H9 (cell line): Measurements from ENCODE around the gene RADIL. TPM values are rescaled to one million over a fixed set of nuclear protein-coding genes. Genes with fewer than 3 reads are reported as not detected.
A peak's percentile ranks its signal among the peaks of the same experiment; 100 is the strongest.

Experiments used
- DNase-seq: peaks from one replicate; pipeline ENCODE4 v3.0.0-alpha.2; 2017
- H2AFZ ChIP-seq: one replicate; pipeline ENCODE4 v1.6.1; 2013; ENCODE audit warnings: mild to moderate bottlenecking, low read length, control low read depth, moderate library complexity
- H2AK5ac ChIP-seq: 2 replicates; pipeline ENCODE4 v1.6.1; 2013; ENCODE audit warnings: low read length, control low read depth, mixed read lengths; ENCODE audit not compliant: insufficient read length
- H2BK120ac ChIP-seq: one replicate; pipeline ENCODE4 v1.6.1; 2013; ENCODE audit warnings: low read depth, mild to moderate bottlenecking, low read length, control low read depth, inconsistent platforms; ENCODE audit not compliant: poor library complexity, severe bottlenecking
- H2BK12ac ChIP-seq: 2 replicates; pipeline ENCODE4 v1.6.1; 2013; ENCODE audit warnings: low read length, control low read depth, mixed read lengths, low read depth; ENCODE audit not compliant: insufficient read length
- H2BK15ac ChIP-seq: 2 replicates; pipeline ENCODE4 v1.6.1; 2013; ENCODE audit warnings: low read depth, low read length, control low read depth
- H2BK20ac ChIP-seq: one replicate; pipeline ENCODE4 v1.6.1; 2013; ENCODE audit warnings: low read depth, mild to moderate bottlenecking, low read length, control low read depth, inconsistent platforms; ENCODE audit not compliant: poor library complexity, severe bottlenecking
- H2BK5ac ChIP-seq: 2 replicates; pipeline ENCODE4 v1.6.1; 2013; ENCODE audit warnings: low read length, control low read depth, mixed read lengths; ENCODE audit not compliant: insufficient read length
- H3K14ac ChIP-seq: 2 replicates; pipeline ENCODE4 v1.6.1; 2013; ENCODE audit warnings: low read length, control low read depth; ENCODE audit not compliant: insufficient read depth
- H3K18ac ChIP-seq: 2 replicates; pipeline ENCODE4 v1.6.1; 2013; ENCODE audit warnings: low read depth, mild to moderate bottlenecking, mixed read lengths, low read length, control low read depth; ENCODE audit not compliant: insufficient read length
- H3K23ac ChIP-seq: 2 replicates; pipeline ENCODE4 v1.6.1; 2013; ENCODE audit warnings: low read length, control low read depth, mixed read lengths, low read depth; ENCODE audit not compliant: insufficient read length
- H3K23me2 ChIP-seq: 2 replicates; pipeline ENCODE4 v1.6.1; 2013; ENCODE audit warnings: low read depth, mild to moderate bottlenecking, mixed read lengths, low read length, control low read depth; ENCODE audit not compliant: insufficient read length, poor library complexity, severe bottlenecking
- H3K27ac ChIP-seq: 2 replicates; pipeline ENCODE4 v1.5.1; 2013; ENCODE audit warnings: low read length, control low read depth, mixed read lengths, low read depth; ENCODE audit not compliant: insufficient read length
- H3K27me3 ChIP-seq: 2 replicates; pipeline ENCODE4 v1.6.1; 2013; ENCODE audit warnings: low read length, control low read depth, inconsistent platforms; ENCODE audit not compliant: insufficient read depth
- H3K4ac ChIP-seq: 2 replicates; pipeline ENCODE4 v1.6.1; 2013; ENCODE audit warnings: low read depth, mild to moderate bottlenecking, control low read depth, inconsistent platforms, low read length, moderate library complexity
- H3K4me1 ChIP-seq: 2 replicates; pipeline ENCODE4 v1.6.1; 2013; ENCODE audit warnings: low read length, control low read depth, inconsistent platforms; ENCODE audit not compliant: insufficient read depth
- H3K4me2 ChIP-seq: 2 replicates; pipeline ENCODE4 v1.6.1; 2013; ENCODE audit warnings: low read length, control low read depth, mixed read lengths; ENCODE audit not compliant: insufficient read length, insufficient read depth
- H3K56ac ChIP-seq: 2 replicates; pipeline ENCODE4 v1.6.1; 2013; ENCODE audit warnings: low read depth, mild to moderate bottlenecking, mixed read lengths, low read length, control low read depth; ENCODE audit not compliant: insufficient read length
- H3K79me1 ChIP-seq: 2 replicates; pipeline ENCODE4 v1.6.1; 2013; ENCODE audit warnings: low read depth, mild to moderate bottlenecking, moderate library complexity, low read length, control low read depth, inconsistent platforms; ENCODE audit not compliant: insufficient read depth, poor library complexity, severe bottlenecking
- H3K79me2 ChIP-seq: 2 replicates; pipeline ENCODE4 v1.6.1; 2013; ENCODE audit warnings: low read length, control low read depth, inconsistent platforms; ENCODE audit not compliant: insufficient read depth
- H3K9ac ChIP-seq: 2 replicates; pipeline ENCODE4 v1.6.1; 2013; ENCODE audit warnings: low read length, control low read depth, mixed read lengths; ENCODE audit not compliant: insufficient read length; ENCODE audit errors: extremely low read depth
- H3K9me3 ChIP-seq: one replicate; pipeline ENCODE4 v1.6.1; 2013; ENCODE audit warnings: low read depth, low read length, inconsistent platforms; ENCODE audit not compliant: control insufficient read depth
- H3T11ph ChIP-seq: one replicate; pipeline ENCODE4 v1.6.1; 2013; ENCODE audit warnings: mild to moderate bottlenecking, low read length, control low read depth, inconsistent platforms
- H4K20me1 ChIP-seq: one replicate; pipeline ENCODE4 v1.6.1; 2013; ENCODE audit not compliant: control insufficient read depth, insufficient read length, insufficient read depth
- H4K5ac ChIP-seq: 2 replicates; pipeline ENCODE4 v1.6.1; 2013; ENCODE audit warnings: low read depth, mild to moderate bottlenecking, mixed read lengths, low read length, control low read depth; ENCODE audit not compliant: insufficient read length
- H4K8ac ChIP-seq: replicated peaks from 2 replicates; pipeline ENCODE4 v1.6.1; 2013; ENCODE audit warnings: low read length, control low read depth, mixed read lengths, low read depth; ENCODE audit not compliant: insufficient read length
- H4K91ac ChIP-seq: 2 replicates; pipeline ENCODE4 v1.6.1; 2013; ENCODE audit warnings: low read depth, mild to moderate bottlenecking, moderate library complexity, mixed read lengths, low read length, control low read depth; ENCODE audit not compliant: insufficient read length
- H3K27ac Mint-ChIP-seq, 3 experiments: 2 replicates in 2 of 3; 3 replicates in 1 of 3; pipeline ENCODE4 v1.8.0; 2020 to 2021; ENCODE audit warnings: mixed read lengths in 3 of 3, mild to moderate bottlenecking in 1 of 3, moderate library complexity in 1 of 3
- H3K27me3 Mint-ChIP-seq: 2 replicates; pipeline ENCODE4 v1.8.0; 2021; ENCODE audit warnings: low read depth, mild to moderate bottlenecking, moderate library complexity, mixed read lengths
- H3K36me3 Mint-ChIP-seq, 3 experiments: 2 replicates in 2 of 3; 3 replicates in 1 of 3; pipeline ENCODE4 v1.8.0; 2020 to 2021; ENCODE audit warnings: low read depth in 3 of 3, mixed read lengths in 3 of 3; ENCODE audit not compliant: insufficient read depth in 1 of 3
- H3K4me1 Mint-ChIP-seq, 2 experiments: 2 replicates each; pipeline ENCODE4 v1.8.0; 2020; ENCODE audit warnings: mixed read lengths in 2 of 2
- H3K4me3 Mint-ChIP-seq, 2 experiments: 2 replicates in 1 of 2; 3 replicates in 1 of 2; pipeline ENCODE4 v1.8.0; 2020 to 2021; ENCODE audit warnings: mild to moderate bottlenecking in 2 of 2, mixed read lengths in 2 of 2, moderate library complexity in 1 of 2
- H3K9me3 Mint-ChIP-seq, 2 experiments: 2 replicates in 1 of 2; 3 replicates in 1 of 2; pipeline ENCODE4 v1.8.0; 2020; ENCODE audit warnings: mild to moderate bottlenecking in 2 of 2, mixed read lengths in 2 of 2, moderate library complexity in 1 of 2
- WGBS: extraction: QIAGEN DNeasy Blood & Tissue Kit; methylation state at CpG from one replicate; pipeline ENCODE4 v1.1.7; 2013; ENCODE audit warnings: missing lambda C conversion rate, low lambda C conversion rate, mixed read lengths; ENCODE audit not compliant: insufficient read length; ENCODE audit errors: extremely low coverage; 5-methylcytosine and 5-hydroxymethylcytosine counted together
- total RNA-seq: library from RNA; stranded (reverse); gene quantifications from 2 replicates; pipeline ENCODE4 v1.2.1, GENCODE V29; 2021
- TF ChIP-seq, protein P1 (sequence below): fragments of 200-600 bp; sonication (generic); conservative IDR thresholded peaks from 3 replicates; pipeline ENCODE4 v1.8.0; 2021; ENCODE audit warnings: antibody characterized with exemption, mild to moderate bottlenecking

RADIL gene
- total RNA-seq, 1 experiment from 2014 or later = 4.7 TPM

DNA sequence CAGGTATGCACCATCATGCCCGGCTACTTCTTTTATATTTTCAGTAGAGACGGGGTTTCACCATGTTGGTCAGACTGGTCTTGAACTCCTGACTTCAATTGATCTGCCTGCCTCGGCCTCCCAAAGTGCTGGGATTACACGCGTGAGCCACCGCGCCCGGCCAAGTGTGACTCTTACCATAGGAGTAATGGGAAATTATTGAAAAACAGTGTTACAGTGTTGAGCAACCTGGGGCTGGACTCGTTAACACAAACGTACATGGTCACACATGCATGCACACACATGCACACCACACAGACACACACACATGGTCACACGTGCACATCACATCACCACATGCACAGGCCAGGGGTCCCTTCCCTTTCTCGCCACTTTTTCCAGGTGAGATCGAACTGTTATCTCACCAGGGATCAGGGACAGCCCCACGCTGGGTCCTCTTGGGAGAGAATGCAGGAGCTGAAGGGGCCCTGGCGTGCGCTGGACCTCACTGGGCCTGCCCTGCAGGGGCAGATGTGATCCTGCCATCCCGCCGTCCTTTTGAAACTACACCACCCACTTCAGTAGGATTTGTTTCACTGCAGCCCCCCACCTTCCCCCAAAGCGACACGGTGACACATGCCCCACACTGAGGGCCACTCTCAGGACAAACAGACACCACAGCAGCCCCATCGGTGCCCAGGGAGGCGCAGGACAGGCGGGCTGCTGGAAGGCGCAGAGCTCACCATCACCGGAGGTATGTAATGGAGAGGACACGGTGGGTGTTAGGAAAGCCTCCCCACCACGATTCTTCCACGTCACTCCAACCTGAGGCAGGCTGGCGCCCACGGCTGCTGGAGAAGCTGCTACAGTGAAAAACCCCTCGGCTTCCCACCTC lies 10.2 kb downstream of the RADIL start:
- Histone ChIP-seq H4K20me1 (no peaks in the 10 kb centered on the region), H2BK12ac (no peak overlapping the region), H4K5ac (no peak overlapping the region), H3K18ac (no peak overlapping the region), H3T11ph (no peak overlapping the region), H3K14ac (no peak overlapping the region), H3K4me1 (no peaks in the 10 kb centered on the region), H3K56ac (no peak overlapping the region), H3K23ac (no peak overlapping the region), H3K79me2 (no peaks in the 10 kb centered on the region), H2BK120ac (no peak overlapping the region), H3K23me2 (no peaks in the 10 kb centered on the region), H2BK15ac (no peak overlapping the region), H3K27ac (no peak overlapping the region), H4K91ac (no peak overlapping the region), H3K4ac (no peak overlapping the region), H2AFZ (no peak overlapping the region), H3K79me1 (no peaks in the 10 kb centered on the region), H3K4me2 (no peak overlapping the region), H4K8ac (no peak overlapping the region), H2BK5ac (no peak overlapping the region), H2AK5ac (no peak overlapping the region), H3K9me3 (no peaks in the 10 kb centered on the region), H3K9ac (no peak overlapping the region), H3K27me3 (no peaks in the 10 kb centered on the region), H2BK20ac (no peak overlapping the region)
- TF ChIP-seq, protein P1, sequence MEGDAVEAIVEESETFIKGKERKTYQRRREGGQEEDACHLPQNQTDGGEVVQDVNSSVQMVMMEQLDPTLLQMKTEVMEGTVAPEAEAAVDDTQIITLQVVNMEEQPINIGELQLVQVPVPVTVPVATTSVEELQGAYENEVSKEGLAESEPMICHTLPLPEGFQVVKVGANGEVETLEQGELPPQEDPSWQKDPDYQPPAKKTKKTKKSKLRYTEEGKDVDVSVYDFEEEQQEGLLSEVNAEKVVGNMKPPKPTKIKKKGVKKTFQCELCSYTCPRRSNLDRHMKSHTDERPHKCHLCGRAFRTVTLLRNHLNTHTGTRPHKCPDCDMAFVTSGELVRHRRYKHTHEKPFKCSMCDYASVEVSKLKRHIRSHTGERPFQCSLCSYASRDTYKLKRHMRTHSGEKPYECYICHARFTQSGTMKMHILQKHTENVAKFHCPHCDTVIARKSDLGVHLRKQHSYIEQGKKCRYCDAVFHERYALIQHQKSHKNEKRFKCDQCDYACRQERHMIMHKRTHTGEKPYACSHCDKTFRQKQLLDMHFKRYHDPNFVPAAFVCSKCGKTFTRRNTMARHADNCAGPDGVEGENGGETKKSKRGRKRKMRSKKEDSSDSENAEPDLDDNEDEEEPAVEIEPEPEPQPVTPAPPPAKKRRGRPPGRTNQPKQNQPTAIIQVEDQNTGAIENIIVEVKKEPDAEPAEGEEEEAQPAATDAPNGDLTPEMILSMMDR = no peak
- H3K27me3 Mint-ChIP-seq = no peaks in the 10 kb centered on the region
- peak overlapping the region in 1 of 3 experiments; percentile 35; a peak in 1 of 7 replicates for H3K27ac Mint-ChIP-seq
- peaks cover 0 to 10% (median 3%) of the 10 kb centered on the region in 3 experiments; a peak in 4 of 7 replicates for H3K36me3 Mint-ChIP-seq
- DNase-seq = no peak
- H3K4me3 Mint-ChIP-seq = 0 out of 5 replicates have a peak overlapping the region, but pooled peaks of 1 of the 2 experiments have one; percentile 13
- WGBS = no CpG with 5 or more reads among the region's 31 CpGs
- peaks cover 2% of the 10 kb centered on the region in 2 experiments; a peak in 1 of 5 replicates for H3K9me3 Mint-ChIP-seq
- peaks cover 9 to 20% of the 10 kb centered on the region in 2 experiments for H3K4me1 Mint-ChIP-seq
